HuH-7.5 (cell line): ENCODE results near the gene CXCL17.

Experiments used
- DNase-seq: peaks from one replicate; pipeline ENCODE4 v3.0.0; 2011; ENCODE audit warnings: low spot score

The CXCL17 gene

DNA sequence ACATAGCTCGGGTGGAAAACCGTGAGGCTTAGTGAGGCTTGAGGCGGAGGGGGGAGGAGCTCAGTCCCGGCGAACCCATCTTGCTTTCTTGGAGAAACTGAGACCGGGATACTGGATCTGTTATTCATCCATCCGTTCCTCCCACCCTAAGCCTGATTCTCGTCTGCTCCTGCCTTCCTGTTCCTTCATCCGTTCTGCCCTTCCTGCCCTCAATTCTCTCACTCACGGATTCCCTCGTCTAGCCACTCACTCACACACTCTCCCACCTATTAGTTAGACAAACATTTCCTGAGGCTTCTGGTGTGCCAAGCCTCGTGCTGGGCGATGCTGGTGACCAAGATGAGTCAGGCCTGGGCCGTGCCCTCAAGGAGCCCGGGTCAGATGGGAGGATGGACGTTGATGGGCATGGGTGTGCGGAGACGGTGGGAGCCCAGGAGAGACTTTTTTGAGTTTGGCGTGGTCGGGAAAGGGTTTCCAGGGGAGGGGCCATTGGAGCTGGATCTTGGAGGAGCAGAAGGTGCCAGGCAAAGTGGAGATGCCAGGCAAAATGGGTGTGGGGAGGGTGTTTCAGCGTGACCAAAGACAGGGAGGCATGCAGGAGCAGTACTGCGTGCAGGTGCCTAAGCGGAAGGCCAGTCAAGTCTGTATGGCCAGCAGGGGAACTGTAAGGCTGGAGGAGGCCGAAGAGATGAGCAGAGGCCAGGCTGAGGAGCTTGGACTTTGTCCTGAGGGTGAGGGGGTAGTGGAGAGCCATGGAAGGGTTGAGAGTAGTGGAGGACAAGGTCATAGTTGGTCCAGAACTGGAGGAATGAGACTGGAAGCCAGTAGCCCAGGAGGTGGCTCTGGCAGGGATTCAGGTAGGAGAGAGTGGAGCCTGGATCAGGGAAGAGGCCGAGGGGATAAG lies 45.2 kb downstream of the CXCL17 start:
- peak; percentile 48 for DNase-seq

DNA sequence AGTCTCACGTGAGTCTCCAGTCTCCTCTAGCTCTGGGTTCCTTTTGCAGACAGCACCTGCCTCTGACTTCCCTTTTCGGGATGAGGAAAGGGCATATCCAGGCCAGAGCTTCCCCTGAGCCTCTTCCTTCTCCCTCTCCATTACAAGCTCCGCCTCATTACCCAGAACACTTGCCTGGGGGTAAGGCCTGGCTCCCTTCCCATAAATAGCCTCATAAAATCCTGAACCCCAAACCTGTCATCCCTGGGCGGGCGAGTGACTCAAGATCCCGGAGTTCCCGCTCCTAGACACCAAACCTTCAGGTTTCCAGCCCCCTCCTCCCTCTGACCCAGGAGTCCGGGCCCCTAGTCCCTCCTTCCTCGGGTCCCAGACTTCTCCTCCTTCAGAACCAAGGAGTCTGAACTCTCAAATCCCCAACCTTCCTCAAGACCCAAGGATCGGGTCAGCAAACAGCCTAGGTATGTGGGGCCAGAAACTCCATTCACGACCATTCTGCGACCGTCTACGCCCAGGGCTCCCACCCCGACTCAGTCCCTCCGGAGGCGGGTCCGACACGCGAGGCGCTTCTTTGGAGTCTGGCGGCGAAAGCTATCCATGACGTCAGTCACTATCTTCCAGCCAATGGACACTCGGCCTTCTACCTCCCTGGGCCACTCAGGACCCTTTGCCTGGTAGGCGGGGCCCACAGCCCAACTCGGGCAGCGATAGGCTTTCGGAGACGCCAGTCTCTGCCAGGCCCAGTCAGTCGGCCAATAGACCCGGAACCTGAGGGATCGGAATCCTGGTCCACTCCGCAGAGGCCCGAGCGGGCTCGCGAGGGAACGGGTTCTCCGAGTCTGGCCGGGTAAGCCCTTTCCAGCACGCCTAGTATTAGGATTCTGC lies 46.1 kb downstream of the CXCL17 start:
- DNase-seq = peak; percentile 100

DNA sequence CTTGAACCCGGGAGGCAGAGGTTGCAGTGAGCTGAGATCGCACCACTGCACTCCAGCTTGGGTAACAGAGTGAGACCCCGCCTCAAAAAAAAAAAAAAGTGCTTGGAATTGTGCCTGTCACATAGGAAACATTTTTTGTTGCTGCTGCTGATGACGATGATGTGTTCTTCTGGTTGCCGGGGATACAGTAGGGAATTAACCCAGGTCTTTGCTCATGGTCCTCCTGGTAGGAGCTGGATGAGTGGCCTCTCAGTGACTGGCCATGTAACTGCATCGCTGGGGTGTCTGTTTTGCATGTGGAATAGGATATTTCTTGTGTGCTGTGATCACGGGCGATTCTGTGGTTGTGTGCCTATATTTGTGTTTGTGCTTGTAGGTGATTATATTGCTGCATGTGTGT lies 48.0 kb downstream of the CXCL17 start:
- DNase-seq = no peak

DNA sequence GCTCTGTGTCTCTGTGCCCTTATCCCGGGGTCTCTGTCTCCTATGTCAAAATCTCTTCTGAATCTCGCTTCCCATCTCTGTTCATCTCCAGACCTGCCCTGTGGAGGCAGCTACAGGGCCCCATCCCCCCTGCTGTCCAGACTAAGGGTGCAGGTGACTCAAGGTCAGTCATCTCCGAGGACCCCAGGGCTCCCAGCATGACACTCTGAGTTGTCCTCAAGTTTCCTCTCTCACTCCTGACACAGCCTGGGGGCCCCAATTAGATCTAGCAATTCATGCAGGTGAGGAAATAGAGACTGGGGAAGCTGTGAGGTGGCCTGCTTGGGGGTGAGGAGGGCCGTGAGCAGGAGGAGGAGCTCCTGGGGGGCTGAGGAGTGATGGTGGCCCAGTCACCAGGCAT lies 50.6 kb downstream of the CXCL17 start:
- DNase-seq = no peak

GRCh38 chr19:42389899-42390298 lies 52.8 kb downstream of the CXCL17 start, which contains the start of gene CNFN:
TSS of gene CNFN (minus strand) at chr19:42390297. CDS start at chr19:42389037, 1,260 bp downstream.
- DNase-seq = no peak

DNA sequence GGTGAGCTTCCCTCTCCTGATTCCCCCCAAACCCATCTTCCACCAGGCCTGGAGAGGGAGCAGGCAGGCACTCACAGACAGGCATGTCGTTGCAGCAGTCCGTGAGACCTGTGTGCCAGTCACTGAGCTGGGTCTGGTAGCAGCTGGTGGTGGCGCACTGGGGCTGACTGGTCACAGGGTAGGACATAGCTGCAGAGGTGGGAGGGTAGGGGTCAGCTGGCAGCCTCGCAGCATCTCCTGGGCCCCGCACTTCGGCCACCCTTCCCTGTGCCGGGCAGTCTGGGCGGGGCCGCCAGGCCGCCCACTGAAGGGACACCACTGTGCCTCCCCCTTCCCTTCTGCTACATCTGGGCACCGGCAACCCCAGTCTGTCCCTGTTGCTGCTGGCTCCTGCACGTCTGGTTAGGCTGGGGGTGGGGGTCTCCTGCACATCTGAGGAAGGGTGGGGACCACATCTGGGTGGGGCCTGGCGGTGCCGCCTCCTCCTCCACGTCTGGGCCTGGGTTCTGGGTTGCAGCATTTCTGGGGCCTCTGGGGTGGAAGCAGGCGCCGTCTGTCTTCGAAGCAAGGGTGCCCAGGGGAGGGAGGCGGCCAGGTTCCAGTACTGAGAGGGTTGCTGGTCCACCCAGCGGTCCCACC lies 53.8 kb downstream of the CXCL17 start:
- no peak for DNase-seq

DNA sequence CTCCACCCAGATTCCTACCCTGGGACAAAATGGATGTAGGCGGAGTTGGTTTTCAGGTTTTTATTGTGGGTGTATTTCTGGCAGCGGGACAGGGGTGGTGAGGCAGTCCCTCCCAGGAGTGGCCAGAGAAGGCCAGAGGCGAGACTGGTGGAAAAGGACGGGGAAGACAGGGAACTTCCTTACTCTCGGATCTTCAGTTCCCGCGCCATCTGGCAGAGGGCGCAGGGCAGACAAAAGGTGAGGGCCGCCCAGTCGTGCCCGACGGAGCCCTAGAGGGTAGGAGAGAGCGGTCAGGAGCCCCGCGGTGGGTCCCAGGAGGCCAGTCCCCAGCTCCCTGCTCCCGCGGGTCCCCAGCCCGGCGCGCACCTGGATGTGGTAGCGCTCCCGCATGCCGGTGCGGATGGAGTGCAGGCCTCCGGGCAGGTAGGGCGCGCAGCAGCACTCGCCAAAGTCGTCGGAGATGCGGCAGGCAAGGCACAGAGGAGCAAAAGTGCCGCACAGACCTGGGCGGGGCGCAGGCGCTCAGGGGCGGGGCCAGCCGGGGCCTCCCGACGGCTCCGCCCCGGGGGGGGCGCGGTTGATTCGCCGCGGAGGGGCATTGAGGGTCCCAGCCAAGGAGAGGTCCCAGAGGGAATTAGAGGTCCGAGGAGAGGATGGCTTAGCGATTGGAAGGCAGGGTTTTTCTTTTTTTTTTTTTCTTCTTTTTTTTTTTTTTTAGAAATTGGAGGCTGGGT lies 55.6 kb downstream of the CXCL17 start:
- peak; percentile 93 for DNase-seq

GRCh38 chr19:42380155-42380554 lies 62.6 kb downstream of the CXCL17 start:
- DNase-seq = no peak
